Central memory CD4-positive, alpha-beta T cell (primary cell): Measurements from ENCODE around the gene SALL2.
"Not testable (repeated sequence)": the region's sequence is repeated elsewhere in the genome, so short reads cannot be mapped to it uniquely, and the experiment has no call there.

Experiments used
- DNase-seq: peaks from one replicate; pipeline ENCODE4 v3.0.0; 2022
- total RNA-seq, 3 experiments: gene quantifications; one replicate each; lab custom pipeline; 2026; lab: John Stamatoyannopoulos, UW

The SALL2 gene
- total RNA-seq, result 0.71 to 4.6 (median 1.5) reads per million in 3 experiments

DNA sequence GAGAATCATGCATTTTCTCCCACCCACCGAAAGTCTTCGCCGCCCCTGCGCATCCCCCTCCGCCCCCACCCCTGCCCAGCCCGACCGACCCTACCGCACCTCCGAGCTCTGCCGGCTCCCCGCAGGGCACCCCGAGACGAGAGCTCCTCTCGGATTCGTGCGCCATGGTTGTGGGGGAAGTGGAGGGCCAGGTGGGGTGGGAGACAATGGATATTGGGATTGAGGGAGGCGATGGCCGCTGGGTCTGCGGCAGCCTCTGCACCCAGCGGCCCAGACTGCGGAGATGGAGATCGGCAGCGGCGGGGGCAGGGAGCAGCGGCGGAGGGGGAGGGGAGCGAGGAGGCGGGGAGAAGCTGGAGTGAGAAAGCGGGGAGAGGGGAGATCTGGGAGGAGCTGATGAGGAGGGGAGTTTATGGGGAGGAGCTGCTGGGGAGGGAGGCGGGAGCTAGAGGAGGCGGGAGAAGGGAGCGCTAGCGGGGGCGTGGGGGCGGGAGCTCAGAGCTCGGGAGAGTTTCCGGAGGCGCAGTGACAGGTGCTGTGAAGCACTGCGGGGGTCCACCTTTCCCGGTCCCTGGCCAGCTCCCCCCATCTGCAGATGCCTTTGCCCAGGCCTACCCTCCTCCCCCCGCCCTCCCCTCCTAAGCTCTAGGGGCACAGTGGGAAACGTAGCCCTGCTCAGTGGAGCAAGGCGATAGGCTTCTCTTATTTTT is at the start of gene SALL2:
TSS of gene SALL2 (minus strand) at position 385 of the 710 bp plus-strand sequence. CDS start at position 166, 219 bp downstream.
- peak; percentile 33 for DNase-seq

DNA sequence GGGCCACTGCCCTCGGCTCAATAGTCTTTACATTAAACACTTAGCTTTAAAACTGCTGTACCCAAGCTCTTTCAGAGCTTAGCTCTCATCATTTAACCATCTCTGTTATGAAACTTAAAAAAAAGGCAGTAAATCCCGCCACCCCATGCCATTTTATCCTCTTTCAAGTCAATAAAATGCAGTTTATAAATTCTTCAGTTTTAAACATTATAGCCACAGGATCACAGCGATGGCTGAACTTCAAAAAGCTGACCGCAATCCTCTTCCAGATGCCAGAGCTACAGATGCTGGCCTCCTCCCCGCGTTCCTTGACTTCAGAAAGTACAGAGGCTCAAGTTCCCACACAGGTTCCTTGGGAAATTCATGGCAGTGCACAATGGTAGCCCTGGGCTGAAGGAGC is 49.5 kb upstream of the SALL2 start:
- DNase-seq, result no peak

DNA sequence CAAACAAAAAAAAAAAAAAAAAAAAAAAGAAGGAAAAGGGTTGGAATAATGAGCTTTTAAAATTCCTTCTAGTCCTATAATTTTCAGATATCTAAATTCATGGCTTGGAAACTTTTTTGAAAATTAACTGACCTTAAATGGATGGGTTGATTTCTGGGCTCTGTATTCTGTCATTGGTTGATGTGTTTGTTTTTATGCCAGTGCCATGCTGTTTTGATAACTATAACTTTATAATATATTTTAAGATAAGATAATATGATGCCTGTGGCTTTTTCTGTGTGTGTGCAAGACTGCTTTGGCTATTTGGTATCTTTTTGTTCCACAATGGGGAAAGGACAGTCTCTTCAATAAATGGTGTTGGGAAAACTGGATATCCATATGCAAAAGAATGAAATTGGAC is 46.5 kb upstream of the SALL2 start:
- DNase-seq, result no peak

DNA sequence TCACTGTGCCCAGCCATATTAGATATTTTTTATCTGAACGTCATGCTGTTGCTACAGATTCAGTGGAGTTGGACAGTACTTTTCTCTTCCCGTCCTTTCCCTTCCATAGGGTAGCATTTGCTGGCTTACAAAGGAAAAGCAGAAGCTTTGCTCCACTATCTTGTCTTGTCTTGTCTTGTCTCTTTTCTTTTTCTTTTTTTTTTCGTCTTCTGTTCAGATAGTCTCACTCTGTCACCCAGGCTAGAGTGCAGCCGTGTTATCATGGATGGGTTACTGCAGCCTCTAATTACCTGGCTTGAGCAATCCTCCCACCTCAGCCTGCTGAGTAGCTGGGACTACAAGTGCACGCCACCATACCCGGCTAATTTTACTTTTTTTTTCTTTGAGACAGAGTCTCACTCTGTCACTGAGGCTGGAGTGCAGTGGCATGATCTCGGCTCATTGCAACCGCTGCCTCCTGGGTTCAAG is 32.6 kb upstream of the SALL2 start:
- DNase-seq, result no peak

DNA sequence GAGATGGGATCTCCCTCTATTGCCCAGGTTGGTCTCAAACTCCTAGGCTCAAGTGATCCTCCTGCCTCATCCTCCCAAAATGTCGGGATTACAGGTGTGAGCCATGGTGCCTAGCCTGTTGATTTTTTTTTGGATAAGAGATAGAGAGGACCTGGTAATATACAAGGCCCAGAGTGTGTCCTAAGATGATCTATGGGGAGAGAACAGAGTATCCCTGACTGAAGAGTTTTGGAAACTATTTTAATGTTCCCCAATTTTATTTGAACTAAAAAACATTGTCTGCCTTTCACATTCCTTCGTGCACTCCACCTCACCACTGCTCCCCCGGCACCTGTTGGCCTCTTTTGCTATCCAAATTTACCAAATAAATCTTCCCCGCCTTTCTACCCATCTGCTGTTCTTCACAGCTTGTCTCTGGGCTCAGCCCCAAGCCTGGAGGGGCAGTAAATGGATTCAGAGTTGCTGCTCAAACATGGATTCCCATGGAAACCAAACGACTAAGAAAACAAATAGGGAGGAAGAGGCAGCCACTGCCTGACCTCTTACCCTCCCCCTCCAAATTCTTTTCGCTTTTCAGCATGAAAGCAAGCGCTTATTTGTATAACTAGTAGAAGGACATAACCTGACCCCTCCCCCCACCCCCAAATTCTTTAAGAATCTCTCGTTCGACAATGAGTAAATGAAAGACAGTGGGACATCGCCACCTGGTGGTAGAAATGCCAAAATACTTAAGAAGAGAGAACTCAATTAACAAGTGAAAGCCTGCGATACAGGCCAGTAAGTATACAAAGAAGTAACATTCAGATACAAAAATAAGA is 31.1 kb upstream of the SALL2 start:
- DNase-seq, result peak; percentile 69

DNA sequence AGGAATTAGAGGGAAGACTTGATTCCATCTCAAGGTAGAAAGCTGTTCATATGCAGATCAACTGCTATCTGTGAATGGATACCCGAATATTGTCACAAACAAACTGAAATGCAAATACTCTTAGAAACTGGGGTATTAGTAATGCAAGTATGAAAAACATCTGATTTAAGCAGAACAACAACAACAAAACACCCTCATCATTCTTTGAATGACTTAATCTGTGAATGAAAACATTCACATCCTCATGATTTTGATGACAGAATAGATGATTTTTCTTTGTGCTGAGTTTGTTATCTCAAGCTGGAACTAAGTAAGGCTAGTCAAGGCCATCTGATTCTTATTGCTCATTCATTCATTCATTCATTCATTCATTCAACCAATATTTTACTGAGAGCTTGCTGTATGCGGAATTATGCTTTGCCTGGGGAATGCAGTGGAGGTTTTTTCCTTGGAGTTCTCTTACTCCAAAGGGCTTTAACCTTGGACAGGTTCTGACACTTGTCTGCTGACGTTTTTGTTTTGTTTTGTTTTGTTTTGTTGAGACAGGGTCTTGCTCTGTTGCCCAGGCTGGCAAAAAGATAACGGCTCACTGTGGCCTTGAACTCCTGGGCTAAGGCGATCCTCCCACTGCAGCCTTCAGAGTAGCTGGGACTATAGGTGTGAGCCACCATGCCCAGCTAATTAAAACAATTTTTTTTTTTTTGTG is 30.4 kb upstream of the SALL2 start:
- no peak for DNase-seq

DNA sequence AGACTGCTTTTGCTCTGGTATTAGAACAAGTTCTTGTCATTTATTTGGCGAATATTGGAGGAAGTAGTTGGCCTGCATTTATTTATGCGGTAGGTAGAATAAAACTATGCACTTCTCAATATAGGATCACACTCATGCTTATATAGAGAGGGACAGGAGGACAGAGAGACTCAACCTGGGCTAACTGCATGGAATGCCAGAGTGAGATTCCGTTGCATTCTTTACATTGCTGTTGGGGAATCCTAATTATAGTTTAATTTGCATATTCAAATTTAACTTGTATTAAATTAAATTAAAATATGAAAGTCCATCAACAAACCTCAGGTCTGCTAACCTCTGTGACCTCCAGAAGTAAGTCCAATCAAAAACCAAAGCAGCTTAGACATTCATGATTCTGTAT is 27.1 kb upstream of the SALL2 start:
- no peak for DNase-seq

DNA sequence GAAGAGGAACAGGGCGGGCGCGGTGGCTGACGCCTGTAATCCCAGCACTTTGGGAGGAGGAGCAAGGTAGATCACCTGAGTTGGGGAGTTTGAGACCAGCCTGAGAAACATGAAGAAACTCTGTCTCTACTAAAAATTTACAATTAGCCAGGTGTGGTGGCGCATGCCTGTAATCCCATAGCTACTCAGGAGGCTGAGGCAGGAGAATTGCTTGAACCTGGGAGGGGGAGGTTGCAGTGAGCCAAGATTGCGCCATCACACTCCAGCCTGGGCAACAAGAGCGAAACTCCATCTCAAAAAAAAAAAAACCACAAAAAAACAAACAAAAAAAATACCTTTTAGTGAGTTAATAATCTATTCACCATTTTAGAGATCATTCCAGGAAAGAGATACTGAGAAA is 18.4 kb upstream of the SALL2 start:
- not testable (repeated sequence) for DNase-seq

DNA sequence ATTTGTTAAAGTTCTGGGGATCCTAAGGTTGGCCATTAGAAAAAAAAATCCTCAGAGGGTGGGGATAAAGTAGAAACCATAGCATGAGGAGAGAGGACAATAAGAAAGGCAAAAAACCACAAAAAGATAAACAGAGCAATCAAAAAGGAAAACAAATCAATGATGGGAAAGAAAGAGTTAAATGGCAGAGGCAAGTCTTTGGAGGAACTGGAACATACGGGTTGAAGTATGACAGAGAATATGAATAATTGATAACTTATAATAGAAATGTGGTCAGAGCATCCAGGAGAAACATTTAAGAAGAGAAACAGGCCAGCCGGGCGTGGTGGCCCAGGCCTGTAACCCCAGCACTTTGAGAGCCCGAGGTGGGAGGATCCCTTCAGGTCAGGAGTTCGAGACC is 17.8 kb upstream of the SALL2 start:
- DNase-seq, result no peak

DNA sequence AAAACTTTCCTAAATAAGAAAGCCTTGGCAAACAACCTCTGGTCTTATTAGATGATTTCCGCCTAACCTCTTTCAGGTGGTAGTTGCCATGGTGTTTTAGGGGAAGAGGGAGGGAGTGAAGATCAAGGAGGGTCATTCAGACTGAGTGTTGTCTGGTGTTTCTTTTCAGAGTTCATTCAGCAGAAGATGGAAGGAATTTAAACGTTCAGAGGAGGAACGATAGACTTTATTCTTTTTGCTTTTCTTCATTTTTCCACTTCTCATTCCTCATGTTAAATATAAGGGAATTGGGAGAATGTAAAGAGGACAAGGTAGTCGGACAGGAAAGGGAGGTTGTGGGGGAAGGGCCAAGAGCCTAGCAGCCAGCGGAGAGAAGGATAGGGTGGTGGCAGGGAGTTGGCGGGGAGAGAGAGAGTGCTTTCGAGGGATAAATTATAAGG is 17.4 kb upstream of the SALL2 start:
- no peak for DNase-seq

DNA sequence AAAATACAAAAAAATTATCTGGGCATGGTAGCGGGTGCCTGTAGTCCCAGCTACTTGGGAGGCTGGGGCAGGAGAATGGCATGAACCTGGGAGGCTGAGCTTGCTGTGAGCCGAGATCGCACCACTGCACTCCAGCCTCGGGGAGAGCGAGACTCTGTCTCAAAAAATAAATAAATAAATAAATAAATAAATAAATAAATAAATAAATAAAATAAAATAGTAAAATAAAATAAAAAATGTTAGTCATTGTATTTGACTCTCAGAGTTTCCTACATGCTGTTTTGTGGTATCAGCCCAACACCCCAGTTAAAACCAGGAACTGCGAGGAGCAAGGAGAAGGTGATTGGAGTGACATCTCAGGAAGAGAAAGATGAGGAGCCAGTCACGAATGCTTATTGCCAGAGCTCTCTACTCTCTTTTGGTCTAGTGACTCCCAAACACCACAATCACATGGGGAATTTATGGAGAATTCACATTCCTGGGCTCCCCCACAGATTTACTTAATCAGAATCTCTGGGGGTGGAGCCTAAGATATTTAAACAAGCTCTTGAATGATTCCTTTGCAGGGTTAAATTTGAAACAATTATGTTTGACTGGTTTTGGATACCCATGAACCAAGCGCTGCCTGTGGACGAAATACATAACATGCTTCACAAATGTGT is 15.4 kb upstream of the SALL2 start:
- no peak for DNase-seq

DNA sequence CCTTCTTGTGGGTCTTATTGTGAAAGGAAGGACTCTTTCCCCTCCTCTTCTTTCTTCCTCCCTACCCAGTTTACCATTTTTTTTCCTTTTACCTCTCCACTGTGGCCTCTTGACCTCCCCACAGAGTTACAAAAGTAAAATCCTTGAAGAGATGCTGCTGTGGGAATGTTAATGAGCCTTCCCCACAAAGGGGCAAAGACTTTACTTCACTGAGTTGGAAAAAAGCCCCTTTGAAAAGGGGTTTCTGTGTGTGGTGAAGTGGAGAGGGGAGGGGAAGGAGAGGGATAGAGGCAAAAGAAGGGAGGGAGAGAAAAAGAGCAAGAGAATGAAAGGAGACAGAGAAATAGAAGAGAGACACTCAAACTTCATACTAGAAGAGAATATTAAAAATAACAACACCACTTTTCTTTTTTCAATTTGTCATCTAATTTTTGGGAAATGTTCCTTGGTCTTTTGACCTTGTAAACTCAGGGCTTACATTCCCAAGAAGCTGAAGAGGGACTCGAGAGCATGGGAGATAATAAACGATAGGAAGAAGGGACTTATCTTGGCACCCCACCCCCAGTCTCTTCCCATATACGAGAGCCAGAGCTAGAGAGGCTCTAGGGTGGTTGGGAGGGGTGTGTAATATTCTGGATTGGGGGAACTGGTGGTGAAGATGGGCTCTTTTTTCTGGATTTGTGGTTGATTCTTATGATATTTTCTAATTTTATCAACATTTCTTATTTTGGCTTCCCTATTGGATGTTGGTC is 13.2 kb upstream of the SALL2 start:
- DNase-seq, result no peak

DNA sequence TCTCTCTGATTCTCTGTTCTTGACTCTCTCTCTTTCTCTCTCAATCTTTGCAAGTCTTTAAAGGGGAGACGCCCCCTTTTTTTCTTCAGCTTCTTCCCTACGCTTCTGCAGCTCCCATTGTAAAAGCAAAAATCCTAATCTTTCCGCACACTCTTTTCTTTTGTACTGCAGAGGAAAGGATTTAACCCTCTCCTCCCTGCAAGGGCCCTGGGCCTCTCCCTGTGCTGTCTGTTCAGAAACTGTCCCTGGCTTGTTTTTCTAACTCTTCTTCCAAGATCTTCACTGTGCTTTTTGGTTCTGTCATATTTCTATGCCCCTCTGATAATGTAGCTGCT is 10.9 kb upstream of the SALL2 start:
- no peak for DNase-seq

DNA sequence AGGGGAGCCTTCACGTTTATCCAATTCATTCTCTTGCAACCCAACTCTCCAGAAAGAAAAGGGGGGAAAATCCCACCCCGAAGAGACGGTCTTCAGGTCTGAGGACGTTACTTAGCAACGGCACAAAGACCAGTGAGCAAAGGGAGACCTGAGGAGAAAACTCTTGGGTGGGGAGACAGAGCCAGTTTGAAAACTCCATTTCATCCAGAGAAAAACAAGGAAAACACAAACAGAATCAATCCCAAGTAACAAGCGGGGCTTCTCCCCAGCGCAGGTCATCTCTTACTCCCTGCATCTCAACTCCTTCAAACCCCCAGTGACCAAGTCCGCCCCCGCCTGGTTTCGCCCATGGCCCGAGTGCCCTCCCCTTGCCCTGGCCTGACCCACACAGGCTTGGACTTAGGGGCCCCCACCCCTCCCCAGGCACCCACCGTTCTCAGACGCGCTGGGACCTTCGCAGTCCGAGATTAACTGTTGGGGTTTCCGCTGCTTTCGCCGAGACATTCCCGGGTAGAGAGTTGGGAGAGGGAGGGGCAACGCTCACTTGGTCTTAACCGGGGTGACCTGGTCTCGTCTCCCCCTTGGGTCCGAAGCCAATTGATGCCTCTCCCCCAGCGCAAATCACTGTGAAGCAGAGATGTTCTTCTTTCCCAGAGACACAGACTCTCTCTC is 10.4 kb upstream of the SALL2 start:
- DNase-seq, result no peak

DNA sequence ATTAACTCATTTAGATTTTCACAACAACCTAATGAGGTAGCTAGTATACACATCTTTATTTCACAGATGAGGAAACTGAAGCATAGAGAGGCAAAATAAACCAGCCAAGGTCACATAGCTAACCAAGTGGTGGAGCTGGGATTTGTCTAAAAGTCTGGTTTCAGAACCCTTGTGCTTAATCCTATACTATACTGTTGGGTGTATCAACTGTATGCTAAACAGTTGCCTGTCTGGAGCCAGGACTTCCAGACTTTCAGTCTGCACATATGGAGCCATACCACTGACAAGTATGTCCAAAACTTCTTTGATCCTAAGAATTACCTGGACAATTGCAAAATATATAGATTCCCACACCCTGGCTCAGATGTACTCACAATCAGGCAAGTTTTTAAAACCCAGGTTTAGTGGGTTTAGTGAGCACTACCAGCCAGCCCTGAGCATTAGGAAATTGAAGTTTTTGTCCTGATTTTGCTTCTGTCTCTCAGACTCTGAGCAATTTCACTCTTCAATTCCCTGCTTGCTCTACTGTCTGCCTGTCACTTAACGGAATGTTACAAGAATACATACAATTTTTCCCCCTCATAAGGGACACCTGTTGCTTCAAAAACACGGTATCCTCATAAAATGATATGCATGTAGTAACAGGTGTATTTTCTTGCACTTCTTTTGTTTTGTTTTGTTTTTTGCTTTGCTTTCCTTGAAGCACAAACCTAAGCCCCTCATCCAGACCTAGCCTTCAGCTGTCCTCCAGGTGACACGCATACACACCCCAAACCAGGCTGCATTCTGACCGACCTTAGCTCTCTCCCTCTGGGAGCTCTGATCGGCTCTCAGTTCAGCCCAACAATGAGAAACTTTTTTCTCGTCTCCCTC is 9.6 kb upstream of the SALL2 start:
- no peak for DNase-seq

DNA sequence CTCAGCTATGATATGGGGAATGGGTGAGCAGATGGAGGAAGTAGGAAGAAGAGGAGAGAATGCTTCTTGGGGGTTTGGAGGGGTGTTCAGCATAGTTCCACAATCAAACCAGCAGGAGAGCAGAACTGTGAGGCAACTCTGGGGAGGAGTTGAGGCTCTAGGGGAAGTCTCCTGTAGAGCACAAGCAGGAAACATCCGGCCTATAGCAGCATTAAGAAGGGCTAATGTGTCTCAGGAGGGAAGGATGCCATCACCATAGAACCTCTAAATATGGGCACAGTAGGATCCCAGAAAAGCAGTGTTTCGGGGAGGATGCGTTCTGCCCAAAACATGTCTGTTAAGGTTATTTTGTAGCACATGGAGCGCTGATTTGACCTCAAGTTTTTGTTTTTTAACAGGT is 8.4 kb upstream of the SALL2 start:
- DNase-seq, result no peak

DNA sequence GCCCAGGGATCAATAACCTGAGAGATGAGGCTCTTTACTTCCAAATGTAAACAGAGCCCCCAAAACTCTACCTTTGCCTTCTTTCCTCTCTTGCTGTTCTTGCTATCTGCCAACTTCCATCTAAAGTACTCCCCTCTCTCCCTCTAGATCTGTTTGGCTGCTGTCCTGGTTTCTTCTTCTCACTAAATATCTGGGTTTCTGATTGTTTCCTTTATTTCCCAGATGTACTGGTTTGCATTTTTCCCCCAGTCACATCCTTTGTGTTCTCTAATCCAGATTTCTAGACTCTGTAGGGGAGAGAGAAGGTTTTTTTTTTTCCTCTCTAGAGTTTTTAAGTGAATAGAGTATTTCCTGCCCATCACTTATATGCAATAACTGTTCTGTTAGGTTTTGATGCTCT is 7.1 kb upstream of the SALL2 start:
- no peak for DNase-seq

DNA sequence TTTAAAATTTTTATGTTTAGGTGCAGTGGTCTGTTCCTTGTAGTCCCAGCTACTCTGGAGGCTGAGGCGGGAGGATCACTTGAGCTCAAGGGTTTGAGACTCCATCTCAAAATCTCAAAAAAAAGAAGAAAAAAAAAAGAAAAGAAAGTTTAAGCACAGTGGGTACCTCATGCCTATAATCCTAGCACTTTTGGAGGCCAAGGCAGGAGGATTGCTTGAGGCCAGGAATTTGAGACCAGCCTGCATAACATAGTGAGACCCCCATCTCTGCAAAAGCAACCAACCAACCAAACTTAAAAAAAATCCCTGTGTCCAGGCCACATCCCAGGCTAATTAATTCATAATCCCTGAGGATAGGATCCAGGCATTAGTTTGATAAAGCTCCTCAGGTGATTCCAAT is 3.4 kb upstream of the SALL2 start:
- no peak for DNase-seq

DNA sequence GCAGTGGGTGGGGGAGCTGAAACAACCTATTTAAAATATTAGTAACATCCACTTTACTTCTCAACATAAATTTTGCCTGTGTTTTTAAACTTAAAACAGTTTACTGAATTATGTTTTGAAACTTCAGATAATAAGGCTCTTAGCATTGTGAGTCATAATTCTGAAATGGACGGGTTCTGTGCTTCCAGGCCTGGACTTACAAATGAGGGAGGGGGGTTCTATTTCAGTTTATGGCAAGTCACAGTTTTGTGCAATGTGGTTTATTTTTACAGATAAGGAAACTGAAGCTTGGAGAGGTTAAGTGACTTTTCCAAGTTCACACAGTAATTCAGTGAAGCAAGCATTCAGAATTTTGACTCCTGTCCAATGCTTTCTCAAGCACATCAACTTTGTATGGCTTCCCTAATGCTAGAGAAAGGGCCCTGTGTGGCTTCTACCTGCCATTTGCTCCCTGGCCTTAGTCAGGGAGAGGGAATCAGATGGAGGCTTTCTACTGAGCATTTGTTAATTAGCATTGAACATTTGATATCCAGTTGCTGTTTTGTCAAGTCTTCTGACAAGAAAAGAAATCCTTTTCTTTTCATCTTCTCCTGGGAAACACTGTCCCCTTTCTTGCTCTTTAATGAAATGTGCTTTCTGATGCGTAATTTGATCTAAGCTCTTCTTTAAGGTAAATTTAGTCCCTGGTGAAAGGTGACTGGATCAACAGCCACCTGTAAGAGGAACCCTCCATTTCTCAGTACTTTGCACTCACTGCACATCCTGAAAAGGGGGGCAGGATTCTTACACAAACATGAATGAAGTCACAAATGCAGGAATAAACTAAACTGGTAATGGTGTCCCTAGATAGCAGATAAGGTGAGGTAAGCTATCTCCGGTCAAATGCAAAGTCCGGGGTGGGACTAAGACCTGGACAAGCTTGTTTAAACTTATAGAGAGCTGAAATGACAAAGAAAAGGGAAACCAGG is 2.5 kb upstream of the SALL2 start:
- DNase-seq, result no peak
